Mesenchymal stem cell (in vitro differentiated cells and primary cell): ENCODE data around the gene PITPNM3.
A peak's percentile ranks its signal among the peaks of the same experiment; 100 is the strongest.

Experiments
- DNase-seq: peaks from one replicate; pipeline ENCODE4 v3.0.0-alpha.2; 2013
- H2AFZ ChIP-seq: one replicate; pipeline ENCODE4 v1.6.1; 2013; ENCODE audit warnings: low read depth, mild to moderate bottlenecking, control low read depth, inconsistent platforms, low read length, moderate library complexity
- H2AK5ac ChIP-seq: 2 replicates; pipeline ENCODE4 v1.6.1; 2013; ENCODE audit warnings: low read length, moderate library complexity, mild to moderate bottlenecking, inconsistent platforms; ENCODE audit not compliant: severe bottlenecking
- H2BK120ac ChIP-seq: one replicate; pipeline ENCODE4 v1.6.1; 2013; ENCODE audit warnings: low read depth, mild to moderate bottlenecking, inconsistent platforms, low read length, moderate library complexity
- H2BK12ac ChIP-seq, 2 experiments: one replicate each; pipeline ENCODE4 v1.6.1; 2013; ENCODE audit warnings: inconsistent platforms in 2 of 2, low read length in 2 of 2, mild to moderate bottlenecking in 2 of 2, moderate library complexity in 2 of 2, control low read depth in 1 of 2
- H2BK15ac ChIP-seq: one replicate; pipeline ENCODE4 v1.6.1; 2013; ENCODE audit warnings: mild to moderate bottlenecking, low read depth, inconsistent platforms; ENCODE audit not compliant: poor library complexity, severe bottlenecking
- H2BK5ac ChIP-seq: 2 replicates; pipeline ENCODE4 v1.6.1; 2013; ENCODE audit warnings: low read depth, mild to moderate bottlenecking, low read length, control low read depth, inconsistent platforms; ENCODE audit not compliant: poor library complexity, severe bottlenecking
- H3K14ac ChIP-seq, 2 experiments: one replicate each; pipeline ENCODE4 v1.6.1; 2013; ENCODE audit warnings: inconsistent platforms in 2 of 2, low read length in 2 of 2, control low read depth in 1 of 2, mild to moderate bottlenecking in 1 of 2, moderate library complexity in 1 of 2
- H3K18ac ChIP-seq, 2 experiments: one replicate each; pipeline ENCODE4 v1.6.1; 2013; ENCODE audit warnings: inconsistent platforms in 2 of 2, low read length in 2 of 2, control low read depth in 1 of 2, low read depth in 1 of 2, mild to moderate bottlenecking in 1 of 2
- H3K23ac ChIP-seq, 2 experiments: one replicate each; pipeline ENCODE4 v1.6.1; 2013; ENCODE audit warnings: inconsistent platforms in 2 of 2, low read length in 2 of 2, mild to moderate bottlenecking in 2 of 2, moderate library complexity in 2 of 2, control low read depth in 1 of 2
- H3K27ac ChIP-seq: 2 replicates; pipeline ENCODE4 v1.5.1; 2013; ENCODE audit warnings: mild to moderate bottlenecking, moderate library complexity, low read length, control low read depth, inconsistent platforms; ENCODE audit not compliant: poor library complexity, severe bottlenecking
- H3K27me3 ChIP-seq, 2 experiments: 2 replicates each; pipeline versions ENCODE4 v1.6.1 to v1.7.0; 2013; ENCODE audit warnings: low read length in 2 of 2, mild to moderate bottlenecking in 2 of 2, moderate library complexity in 2 of 2, control low read depth in 1 of 2, inconsistent platforms in 1 of 2; ENCODE audit not compliant: control insufficient read depth in 1 of 2, insufficient read depth in 1 of 2
- H3K36me3 ChIP-seq, 2 experiments: 2 replicates each; pipeline versions ENCODE4 v1.6.1 to v1.7.0; 2013; ENCODE audit warnings: low read length in 2 of 2, control low read depth in 1 of 2, inconsistent platforms in 1 of 2, low read depth in 1 of 2, mild to moderate bottlenecking in 1 of 2; ENCODE audit not compliant: insufficient read depth in 2 of 2, control insufficient read depth in 1 of 2
- H3K4ac ChIP-seq, 2 experiments: one replicate each; pipeline ENCODE4 v1.6.1; 2013; ENCODE audit warnings: inconsistent platforms in 2 of 2, low read length in 2 of 2, mild to moderate bottlenecking in 2 of 2, moderate library complexity in 2 of 2, control low read depth in 1 of 2, low read depth in 1 of 2
- H3K4me1 ChIP-seq: 2 replicates; pipeline ENCODE4 v1.6.1; 2013; ENCODE audit warnings: low read depth, low read length, control low read depth; ENCODE audit not compliant: control insufficient read depth, insufficient read depth
- H3K4me2 ChIP-seq: 2 replicates; pipeline ENCODE4 v1.6.1; 2013; ENCODE audit warnings: low read length, mild to moderate bottlenecking, inconsistent platforms; ENCODE audit not compliant: poor library complexity, severe bottlenecking
- H3K4me3 ChIP-seq, 2 experiments: 2 replicates each; pipeline versions ENCODE4 v1.5.1 to v1.7.0; 2013; ENCODE audit warnings: low read length in 2 of 2, mild to moderate bottlenecking in 2 of 2, control low read depth in 1 of 2, low read depth in 1 of 2; ENCODE audit not compliant: insufficient read depth in 1 of 2
- H3K79me1 ChIP-seq: replicated peaks from 2 replicates; pipeline ENCODE4 v1.6.1; 2013; ENCODE audit warnings: mild to moderate bottlenecking, control low read depth, low read length, inconsistent platforms; ENCODE audit not compliant: poor library complexity, severe bottlenecking
- H3K9ac ChIP-seq: 2 replicates; pipeline ENCODE4 v1.7.0; 2013; ENCODE audit warnings: mild to moderate bottlenecking, low read length, moderate library complexity
- H3K9me3 ChIP-seq: 2 replicates; pipeline ENCODE4 v1.7.0; 2013; ENCODE audit warnings: mild to moderate bottlenecking, low read length; ENCODE audit not compliant: control insufficient read depth
- H4K8ac ChIP-seq: one replicate; pipeline ENCODE4 v1.6.1; 2013; ENCODE audit warnings: inconsistent platforms, mild to moderate bottlenecking, low read length, moderate library complexity
- H4K91ac ChIP-seq: one replicate; pipeline ENCODE4 v1.6.1; 2013; ENCODE audit warnings: mild to moderate bottlenecking, low read length, inconsistent platforms
- WGBS: methylation state at CpG from one replicate; pipeline ENCODE4 v1.1.7; 2013; ENCODE audit warnings: mixed read lengths; 5-methylcytosine and 5-hydroxymethylcytosine counted together

Gene PITPNM3

GRCh38 chr17:6531575-6531974 is 24.8 kb downstream of the PITPNM3 start:
- no peaks in the 10 kb centered on the region for H3K9me3 ChIP-seq
- no peak overlapping the region for H2BK120ac ChIP-seq
- H2BK15ac ChIP-seq, result no peak overlapping the region
- no peak overlapping the region for H3K9ac ChIP-seq
- no peak overlapping the region for H3K4me2 ChIP-seq
- no peak overlapping the region for H3K14ac ChIP-seq
- H2AFZ ChIP-seq, result no peak overlapping the region
- no peak overlapping the region for H3K18ac ChIP-seq
- H2BK12ac ChIP-seq, result no peak overlapping the region
- no peak overlapping the region for H3K4ac ChIP-seq
- no peak overlapping the region for H4K91ac ChIP-seq
- no peak for DNase-seq
- H3K79me1 ChIP-seq, result no peaks in the 10 kb centered on the region
- H2BK5ac ChIP-seq, result no peak overlapping the region
- 69% methylated on average over 7 of the region's 7 CpGs for WGBS
- H3K23ac ChIP-seq, result no peak overlapping the region
- H3K27me3 ChIP-seq, result peaks cover 22 to 24% of the 10 kb centered on the region in 2 experiments
- H3K27ac ChIP-seq, result no peak overlapping the region
- no peaks in the 10 kb centered on the region for H3K4me1 ChIP-seq
- no peak overlapping the region for H3K4me3 ChIP-seq
- H2AK5ac ChIP-seq, result no peak overlapping the region
- no peaks in the 10 kb centered on the region for H3K36me3 ChIP-seq
- no peak overlapping the region for H4K8ac ChIP-seq

- Histone ChIP-seq H2AK5ac (no peak overlapping the region), H2AFZ (no peak overlapping the region), H3K4ac (no peak overlapping the region), H2BK120ac (no peak overlapping the region), H3K27me3 (peaks cover 22 to 24% of the 10 kb centered on the region in 2 experiments), H3K36me3 (no peaks in the 10 kb centered on the region), H3K27ac (no peak overlapping the region), H3K4me1 (no peaks in the 10 kb centered on the region), H2BK12ac (no peak overlapping the region), H3K4me2 (no peak overlapping the region), H3K14ac (no peak overlapping the region), H2BK15ac (no peak overlapping the region), H3K23ac (no peak overlapping the region), H3K18ac (no peak overlapping the region), H4K91ac (no peak overlapping the region), H3K9me3 (no peaks in the 10 kb centered on the region), H4K8ac (no peak overlapping the region), H3K79me1 (no peaks in the 10 kb centered on the region), H3K9ac (no peak overlapping the region), H3K4me3 (no peak overlapping the region), H2BK5ac (no peak overlapping the region)
- no peak for DNase-seq
- WGBS, result 91% methylated on average over 5 of the region's 5 CpGs
Observed at GRCh38 chr17:6530324-6530920, 25.9 kb downstream of the PITPNM3 start.

GRCh38 chr17:6528557-6528956 is 27.8 kb downstream of the PITPNM3 start:
- Histone ChIP-seq H3K4me2 (no peak overlapping the region), H3K4me1 (peaks cover 6% of the 10 kb centered on the region), H3K79me1 (no peaks in the 10 kb centered on the region), H2BK12ac (no peak overlapping the region), H3K4ac (no peak overlapping the region), H3K14ac (peak overlapping the region in 1 of 2 experiments; percentile 9), H3K27ac (no peak overlapping the region), H3K36me3 (no peaks in the 10 kb centered on the region), H3K27me3 (peaks cover 16 to 17% of the 10 kb centered on the region in 2 experiments), H4K8ac (no peak overlapping the region), H3K18ac (no peak overlapping the region), H2BK5ac (no peak overlapping the region), H2BK15ac (no peak overlapping the region), H3K4me3 (no peak overlapping the region), H3K9ac (no peak overlapping the region), H4K91ac (no peak overlapping the region), H2BK120ac (no peak overlapping the region), H2AK5ac (no peak overlapping the region), H2AFZ (no peak overlapping the region), H3K9me3 (no peaks in the 10 kb centered on the region), H3K23ac (no peak overlapping the region)
- 72% methylated on average over 3 of the region's 3 CpGs for WGBS
- no peak for DNase-seq

- Histone ChIP-seq H3K4me3 (no peak overlapping the region), H3K4me2 (no peak overlapping the region), H4K8ac (no peak overlapping the region), H2BK5ac (no peak overlapping the region), H3K9ac (no peak overlapping the region), H2AK5ac (no peak overlapping the region), H3K27me3 (peaks cover 16 to 17% of the 10 kb centered on the region in 2 experiments), H3K18ac (no peak overlapping the region), H2BK12ac (no peak overlapping the region), H3K4me1 (peaks cover 12% of the 10 kb centered on the region), H2BK15ac (no peak overlapping the region), H3K27ac (no peak overlapping the region), H3K79me1 (no peaks in the 10 kb centered on the region), H3K4ac (no peak overlapping the region), H3K14ac (no peak overlapping the region), H2AFZ (no peak overlapping the region), H2BK120ac (no peak overlapping the region), H4K91ac (no peak overlapping the region), H3K9me3 (no peaks in the 10 kb centered on the region), H3K23ac (no peak overlapping the region), H3K36me3 (no peaks in the 10 kb centered on the region)
- WGBS, result 92% methylated on average over 5 of the region's 6 CpGs
- DNase-seq, result peak; percentile 21
Observed at GRCh38 chr17:6526362-6527152, 29.8 kb downstream of the PITPNM3 start.
